ENCODE results near the gene LRRC8E.

GRCh38 chr19:7843521-7843920 is 44.8 kb upstream of the LRRC8E start:
- TF ChIP-seq CTCF (IDR thresholded peaks at IDR 0.05; ENCODE audit: insufficient read depth, low read depth, low read length), result no peak
- TF ChIP-seq EZH2 (IDR thresholded peaks at IDR 0.05; ENCODE audit: insufficient read depth, low read length), result no peak

All from astrocyte (in vitro differentiated cells and primary cell).